ENCODE data around the gene CHML.

The CHML gene

GRCh38 chr1:241627453-241628259 lies 12.5 kb downstream of the CHML start:
- no peak overlapping the region for H3K4me3 ChIP-seq
- peak overlapping the region in 1 of 21 experiments; percentile 44 for H3K27ac ChIP-seq

- H3K27ac ChIP-seq = no peak overlapping the region
- H3K4me3 ChIP-seq = no peak overlapping the region
These were observed 15.2 kb downstream of the CHML start for GRCh38 chr1:241624935-241625334.

GRCh38 chr1:241622669-241623068 lies 17.5 kb downstream of the CHML start:
- H3K27ac ChIP-seq = no peak overlapping the region
- no peak overlapping the region for H3K4me3 ChIP-seq

- Histone ChIP-seq H3K27ac (no peak overlapping the region), H3K4me3 (no peak overlapping the region)
These were observed 22.7 kb downstream of the CHML start for GRCh38 chr1:241617426-241617825.

GRCh38 chr1:241615043-241615974 lies 24.9 kb downstream of the CHML start:
- H3K27ac ChIP-seq = no peak overlapping the region
- no peak overlapping the region for H3K4me3 ChIP-seq

- Histone ChIP-seq H3K4me3 (no peak overlapping the region), H3K27ac (peak overlapping the region in 1 of 21 experiments; percentile 56)
These were observed 25.6 kb downstream of the CHML start for GRCh38 chr1:241614572-241614971.

GRCh38 chr1:241614144-241614543 lies 26.0 kb downstream of the CHML start:
- no peak overlapping the region for H3K4me3 ChIP-seq
- H3K27ac ChIP-seq = peak overlapping the region in 2 of 21 experiments; percentile 17 to 56

GRCh38 chr1:241612533-241613477 lies 27.4 kb downstream of the CHML start:
- no peak overlapping the region for H3K4me3 ChIP-seq
- peak overlapping the region in 5 of 21 experiments; percentile 3 to 54 (median 8) for H3K27ac ChIP-seq

GRCh38 chr1:241611736-241612135 lies 28.4 kb downstream of the CHML start:
- Histone ChIP-seq H3K27ac (peak overlapping the region in 3 of 21 experiments; percentile 4 to 54 (median 8)), H3K4me3 (no peak overlapping the region)

GRCh38 chr1:241611063-241611462 lies 29.1 kb downstream of the CHML start:
- H3K4me3 ChIP-seq = no peak overlapping the region
- H3K27ac ChIP-seq = no peak overlapping the region

- Histone ChIP-seq H3K27ac (no peak overlapping the region), H3K4me3 (no peak overlapping the region)
These were observed 29.9 kb downstream of the CHML start for GRCh38 chr1:241610056-241610815.

GRCh38 chr1:241608379-241609033 lies 31.7 kb downstream of the CHML start:
- Histone ChIP-seq H3K27ac (peak overlapping the region in 1 of 21 experiments; percentile 21), H3K4me3 (no peak overlapping the region)

GRCh38 chr1:241607497-241607896 lies 32.7 kb downstream of the CHML start:
- Histone ChIP-seq H3K4me3 (no peak overlapping the region), H3K27ac (no peak overlapping the region)

- Histone ChIP-seq H3K27ac (no peak overlapping the region), H3K4me3 (no peak overlapping the region)
These were observed 33.6 kb downstream of the CHML start for GRCh38 chr1:241606544-241606943.

GRCh38 chr1:241605146-241605805 lies 34.9 kb downstream of the CHML start:
- Histone ChIP-seq H3K27ac (peak overlapping the region in 1 of 21 experiments; percentile 16), H3K4me3 (no peak overlapping the region)

- Histone ChIP-seq H3K27ac (peak overlapping the region in 9 of 21 experiments; percentile 8 to 76 (median 46)), H3K4me3 (no peak overlapping the region)
These were observed 36.4 kb downstream of the CHML start for GRCh38 chr1:241603731-241604245.

- Histone ChIP-seq H3K27ac (no peak overlapping the region), H3K4me3 (no peak overlapping the region)
These were observed 39.7 kb downstream of the CHML start for GRCh38 chr1:241600496-241600901.
